Hepatocyte (in vitro differentiated cells): ENCODE measurements around the gene PLD1.

Experiments
- EZH2 ChIP-seq: fragments of 200-600 bp; sonication (generic); IDR thresholded peaks from 2 replicates; pipeline ENCODE4 v1.6.1; 2016; ENCODE audit warnings: antibody characterized with exemption, mild to moderate bottlenecking, borderline replicate concordance
- TF ChIP-seq, protein P1 (sequence below): fragments of 200-600 bp; sonication (generic); IDR thresholded peaks from 2 replicates; pipeline ENCODE4 v1.5.1; 2016; ENCODE audit warnings: antibody characterized with exemption, mild to moderate bottlenecking; ENCODE audit not compliant: poor library complexity

GRCh38 chr3:171556148-171556547 is 254.1 kb downstream of the PLD1 start:
- no peak for TF ChIP-seq EZH2
- TF ChIP-seq, protein P1, sequence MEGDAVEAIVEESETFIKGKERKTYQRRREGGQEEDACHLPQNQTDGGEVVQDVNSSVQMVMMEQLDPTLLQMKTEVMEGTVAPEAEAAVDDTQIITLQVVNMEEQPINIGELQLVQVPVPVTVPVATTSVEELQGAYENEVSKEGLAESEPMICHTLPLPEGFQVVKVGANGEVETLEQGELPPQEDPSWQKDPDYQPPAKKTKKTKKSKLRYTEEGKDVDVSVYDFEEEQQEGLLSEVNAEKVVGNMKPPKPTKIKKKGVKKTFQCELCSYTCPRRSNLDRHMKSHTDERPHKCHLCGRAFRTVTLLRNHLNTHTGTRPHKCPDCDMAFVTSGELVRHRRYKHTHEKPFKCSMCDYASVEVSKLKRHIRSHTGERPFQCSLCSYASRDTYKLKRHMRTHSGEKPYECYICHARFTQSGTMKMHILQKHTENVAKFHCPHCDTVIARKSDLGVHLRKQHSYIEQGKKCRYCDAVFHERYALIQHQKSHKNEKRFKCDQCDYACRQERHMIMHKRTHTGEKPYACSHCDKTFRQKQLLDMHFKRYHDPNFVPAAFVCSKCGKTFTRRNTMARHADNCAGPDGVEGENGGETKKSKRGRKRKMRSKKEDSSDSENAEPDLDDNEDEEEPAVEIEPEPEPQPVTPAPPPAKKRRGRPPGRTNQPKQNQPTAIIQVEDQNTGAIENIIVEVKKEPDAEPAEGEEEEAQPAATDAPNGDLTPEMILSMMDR, result no peak
